ENCODE measurements around the gene WDR6. TPM values are rescaled to one million over a fixed set of nuclear protein-coding genes. Genes with fewer than 3 reads are reported as not detected.

The WDR6 gene
- total RNA-seq, 1 donor from 2014 or later = 79.0 TPM

- Histone ChIP-seq H3K36me3 (peaks cover 62% of the 10 kb centered on the region), H3K27ac (replicated peaks) (no peak overlapping the region), H3K27me3 (ENCODE audit: low read depth) (no peaks in the 10 kb centered on the region), H3K9me3 (replicated peaks) (no peaks in the 10 kb centered on the region), H3K4me1 (peaks cover 7% of the 10 kb centered on the region), H3K4me3 (no peak overlapping the region)
- TF ChIP-seq CTCF (IDR thresholded peaks at IDR 0.05; ENCODE audit: borderline replicate concordance) = no peak
- intact Hi-C loops (cut with micrococcal nuclease) = no loop called here
- DNase-seq = no peak
Observed at GRCh38 chr3:48963591-48963990, 43.6 kb upstream of the WDR6 start.

GRCh38 chr3:48966367-48966766, 40.8 kb upstream of the WDR6 start:
- no peaks in the 10 kb centered on the region for H3K27me3 ChIP-seq (ENCODE audit: low read depth)
- H3K27ac ChIP-seq (replicated peaks) = no peak overlapping the region
- intact Hi-C loops (cut with micrococcal nuclease) = no loop called here
- peaks cover 90% of the 10 kb centered on the region for H3K36me3 ChIP-seq
- no peak for DNase-seq
- no peaks in the 10 kb centered on the region for H3K9me3 ChIP-seq (replicated peaks)
- TF ChIP-seq CTCF (IDR thresholded peaks at IDR 0.05; ENCODE audit: borderline replicate concordance) = no peak
- no peak overlapping the region for H3K4me3 ChIP-seq
- peaks cover 3% of the 10 kb centered on the region for H3K4me1 ChIP-seq

GRCh38 chr3:48966876-48967361, 40.3 kb upstream of the WDR6 start:
- Histone ChIP-seq H3K27ac (replicated peaks) (no peak overlapping the region), H3K9me3 (replicated peaks) (no peaks in the 10 kb centered on the region), H3K4me1 (peaks cover 3% of the 10 kb centered on the region), H3K36me3 (peaks cover 91% of the 10 kb centered on the region), H3K4me3 (no peak overlapping the region), H3K27me3 (ENCODE audit: low read depth) (no peaks in the 10 kb centered on the region)
- intact Hi-C loops (cut with micrococcal nuclease) = no loop called here
- TF ChIP-seq CTCF (IDR thresholded peaks at IDR 0.05; ENCODE audit: borderline replicate concordance) = no peak
- no peak for DNase-seq

GRCh38 chr3:48970586-48970985, 36.6 kb upstream of the WDR6 start:
- intact Hi-C loops (cut with micrococcal nuclease) = no loop called here
- no peak for DNase-seq
- Histone ChIP-seq H3K36me3 (peaks cover 100% of the 10 kb centered on the region), H3K27me3 (ENCODE audit: low read depth) (no peaks in the 10 kb centered on the region), H3K4me1 (no peaks in the 10 kb centered on the region), H3K27ac (replicated peaks) (no peak overlapping the region), H3K9me3 (replicated peaks) (no peaks in the 10 kb centered on the region), H3K4me3 (no peak overlapping the region)
- TF ChIP-seq CTCF (IDR thresholded peaks at IDR 0.05; ENCODE audit: borderline replicate concordance) = no peak

GRCh38 chr3:48974076-48974864, 32.9 kb upstream of the WDR6 start:
- Histone ChIP-seq H3K4me1 (peaks cover 3% of the 10 kb centered on the region), H3K4me3 (no peak overlapping the region), H3K36me3 (peaks cover 97% of the 10 kb centered on the region), H3K9me3 (replicated peaks) (no peaks in the 10 kb centered on the region), H3K27ac (replicated peaks) (no peak overlapping the region), H3K27me3 (ENCODE audit: low read depth) (no peaks in the 10 kb centered on the region)
- TF ChIP-seq CTCF (IDR thresholded peaks at IDR 0.05; ENCODE audit: borderline replicate concordance) = no peak
- DNase-seq = no peak
- intact Hi-C loops (cut with micrococcal nuclease) = no loop called here
